Measurements from ENCODE around the gene UBALD2. TPM values are rescaled to one million over a fixed set of nuclear protein-coding genes. Genes with fewer than 3 reads are reported as not detected.

UBALD2 gene
- total and polyA plus RNA-seq, 2 of the 13 experiments (the other 11 are each of a cell fraction or from before 2014, with no cell fraction given) = 3.3 to 89.7 TPM

DNA sequence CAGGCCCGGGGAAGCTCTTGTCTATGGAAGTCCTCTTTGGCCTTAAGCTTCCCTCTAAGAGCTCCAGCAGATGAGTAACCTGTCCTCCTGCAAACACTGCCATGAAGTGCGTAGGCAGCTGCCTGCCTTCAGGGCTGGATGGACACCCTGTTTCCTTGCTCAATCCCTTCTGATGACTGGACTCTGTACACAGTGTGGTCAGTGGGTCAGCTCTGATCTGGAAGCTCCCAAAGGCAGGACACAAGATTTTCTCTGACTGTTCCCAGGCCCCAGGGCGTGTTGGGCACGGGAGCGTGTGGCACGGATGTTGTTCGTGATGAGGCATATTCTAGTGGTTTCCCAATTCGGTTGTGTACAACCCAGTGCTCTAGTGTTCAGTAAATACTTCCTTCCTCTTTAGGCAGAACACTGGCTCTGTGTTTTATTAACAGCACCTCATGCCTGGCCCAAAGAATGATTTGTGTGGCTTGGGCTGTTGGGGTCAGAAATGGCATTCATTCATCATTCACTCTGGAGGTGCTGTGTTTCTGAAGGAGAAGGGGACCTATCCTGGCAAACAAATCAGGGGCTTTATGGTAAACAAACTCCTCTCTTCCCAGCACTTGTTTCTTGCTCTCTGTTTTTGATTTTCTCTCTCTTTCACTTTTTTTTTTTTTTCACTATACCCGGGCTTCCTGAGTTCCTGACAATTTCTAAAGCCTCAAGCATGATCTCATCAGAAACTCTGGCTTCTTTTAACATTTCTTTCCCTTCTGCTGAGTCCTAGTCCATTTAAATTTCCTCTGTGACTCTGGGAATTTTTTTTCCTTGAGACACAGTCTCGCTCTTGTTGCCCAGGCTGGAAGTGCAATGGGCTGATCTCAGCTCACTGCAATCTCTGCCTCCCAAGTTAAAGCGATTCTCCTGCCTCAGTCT lies 12.9 kb upstream of the UBALD2 start (continued):
- TF ChIP-seq, protein P1, sequence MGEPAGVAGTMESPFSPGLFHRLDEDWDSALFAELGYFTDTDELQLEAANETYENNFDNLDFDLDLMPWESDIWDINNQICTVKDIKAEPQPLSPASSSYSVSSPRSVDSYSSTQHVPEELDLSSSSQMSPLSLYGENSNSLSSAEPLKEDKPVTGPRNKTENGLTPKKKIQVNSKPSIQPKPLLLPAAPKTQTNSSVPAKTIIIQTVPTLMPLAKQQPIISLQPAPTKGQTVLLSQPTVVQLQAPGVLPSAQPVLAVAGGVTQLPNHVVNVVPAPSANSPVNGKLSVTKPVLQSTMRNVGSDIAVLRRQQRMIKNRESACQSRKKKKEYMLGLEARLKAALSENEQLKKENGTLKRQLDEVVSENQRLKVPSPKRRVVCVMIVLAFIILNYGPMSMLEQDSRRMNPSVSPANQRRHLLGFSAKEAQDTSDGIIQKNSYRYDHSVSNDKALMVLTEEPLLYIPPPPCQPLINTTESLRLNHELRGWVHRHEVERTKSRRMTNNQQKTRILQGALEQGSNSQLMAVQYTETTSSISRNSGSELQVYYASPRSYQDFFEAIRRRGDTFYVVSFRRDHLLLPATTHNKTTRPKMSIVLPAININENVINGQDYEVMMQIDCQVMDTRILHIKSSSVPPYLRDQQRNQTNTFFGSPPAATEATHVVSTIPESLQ (CRISPR knock-in tag; conservative IDR thresholded peaks at IDR 0.05) = no peak
- 0 out of 2 replicates have a peak, but pooled peaks have one; percentile 47 for TF ChIP-seq KMT2B (CRISPR knock-in tag; IDR thresholded peaks at IDR 0.05)
- TF ChIP-seq ZSCAN31 (CRISPR knock-in tag; IDR thresholded peaks at IDR 0.05; ENCODE audit: low read depth) = no peak
- TF ChIP-seq MYC (CRISPR knock-in tag; IDR thresholded peaks at IDR 0.05; ENCODE audit: borderline replicate concordance) = peak; percentile 62
- TF ChIP-seq FOSL1 (CRISPR knock-in tag; IDR thresholded peaks at IDR 0.05; ENCODE audit: borderline replicate concordance) = 0 out of 2 replicates have a peak, but pooled peaks have one; percentile 28
- TF ChIP-seq SPEN (CRISPR knock-in tag; IDR thresholded peaks at IDR 0.05; ENCODE audit: low read depth) = peak; percentile 83
- TF ChIP-seq ZNF10 (CRISPR knock-in tag; IDR thresholded peaks at IDR 0.05; ENCODE audit: borderline replicate concordance, low read depth) = no peak
- TF ChIP-seq KDM3A (CRISPR knock-in tag; IDR thresholded peaks at IDR 0.05; ENCODE audit: low read depth) = peak; percentile 81
- peak; percentile 77 for TF ChIP-seq HMGXB3 (CRISPR knock-in tag; IDR thresholded peaks at IDR 0.05; ENCODE audit: borderline replicate concordance)
- 0 out of 2 replicates have a peak, but pooled peaks have one; percentile 63 for TF ChIP-seq ZNF788 (CRISPR knock-in tag; IDR thresholded peaks at IDR 0.05; ENCODE audit: borderline replicate concordance)
- peak; percentile 76 for TF ChIP-seq BCL6 (CRISPR knock-in tag; IDR thresholded peaks at IDR 0.05)
- TF ChIP-seq ZNF331 (CRISPR knock-in tag; IDR thresholded peaks at IDR 0.05) = peak; percentile 77; the same call in 1 of the 2 replicates
- TF ChIP-seq ZNF274 (CRISPR knock-in tag; IDR thresholded peaks at IDR 0.05) = no peak
- peak; percentile 74 for TF ChIP-seq XRCC5 (optimal IDR thresholded peaks at IDR 0.05; ENCODE audit: low read length)
- TF ChIP-seq FOXA1 (IDR thresholded peaks at IDR 0.05) = 0 out of 2 replicates have a peak, but pooled peaks have one; percentile 33
- peak; percentile 96 for TF ChIP-seq FOXA1 (CRISPR knock-in tag; IDR thresholded peaks at IDR 0.05)

All from HepG2 (cell line).